ENCODE data around the gene RASA3. TPM values are rescaled to one million over a fixed set of nuclear protein-coding genes. Genes with fewer than 3 reads are reported as not detected.

Gene RASA3
- total and polyA plus RNA-seq, 2 donors (not counting 3 experiments of a cell fraction or from before 2014, with no cell fraction given), result 26.5 to 53.8 TPM

DNA sequence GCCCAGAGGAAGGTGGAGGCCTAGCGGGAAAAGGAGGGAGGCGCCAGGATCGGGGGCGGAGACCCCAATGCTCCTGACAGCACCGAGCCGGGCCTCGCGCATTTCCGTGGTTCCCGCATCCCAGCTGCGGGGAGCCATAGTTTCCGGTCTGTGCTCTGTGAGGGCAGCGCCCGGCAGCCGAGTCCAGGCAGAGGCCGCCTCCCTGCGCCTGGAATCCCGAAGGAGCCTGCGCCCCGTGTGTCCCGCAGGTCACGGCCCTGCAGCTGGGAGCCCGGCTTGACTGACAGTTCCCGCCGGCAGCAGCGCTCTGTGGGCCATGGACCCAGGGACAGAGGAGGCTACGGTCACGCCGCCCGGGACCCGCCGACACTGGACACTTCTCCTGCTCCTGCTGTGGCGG is 84.0 kb downstream of the RASA3 start:
- H3K27me3 ChIP-seq (ENCODE audit: control insufficient read depth in 2 of 2, insufficient read depth in 2 of 2, low read length in 2 of 2), result no peaks in the 10 kb centered on the region
- no peak overlapping the region for H3K4me3 ChIP-seq (replicated peaks in 1 of 3; ENCODE audit: insufficient read depth in 1 of 3, low read depth in 1 of 3, low read length in 3 of 3)
- dilution Hi-C loops (cut with MboI; ENCODE audit: extremely low pct_ligation_motif_present, low sequenced_read_pairs), result no loop called here
- no peaks in the 10 kb centered on the region for H3K9me1 ChIP-seq (replicated peaks; ENCODE audit: control insufficient read depth, extremely low read depth, insufficient read depth, low read length)
- H3K9me3 ChIP-seq (replicated peaks; ENCODE audit: control insufficient read depth, insufficient read depth, low read length), result no peaks in the 10 kb centered on the region
- FAIRE-seq, result no peak
- CTCF ChIA-PET, result no interaction called here
- H3K79me2 ChIP-seq (ENCODE audit: control insufficient read depth, insufficient read depth, low read length), result peaks cover 70% of the 10 kb centered on the region
- H3K9ac ChIP-seq (replicated peaks; ENCODE audit: extremely low read depth, insufficient read depth, low read length), result no peak overlapping the region
- intact Hi-C loops (cut with micrococcal nuclease), result no loop called here
- H3K36me3 ChIP-seq (ENCODE audit: control insufficient read depth in 2 of 2, extremely low read depth in 1 of 2, insufficient read depth in 2 of 2, low read length in 2 of 2), result peaks cover 0 to 17% of the 10 kb centered on the region in 2 experiments
- TF ChIP-seq POLR2A (IDR thresholded peaks at IDR 0.05; ENCODE audit: low read depth, low read length), result no peak
- no peak for TF ChIP-seq EZH2 (IDR thresholded peaks at IDR 0.05; ENCODE audit: borderline replicate concordance, low read depth, low read length, severe bottlenecking)
- no peak for TF ChIP-seq GATA2 (IDR thresholded peaks at IDR 0.05; ENCODE audit: insufficient read depth, insufficient read length, low read depth, low read length)
- no peak for TF ChIP-seq MYC (IDR thresholded peaks at IDR 0.05; ENCODE audit: low read depth, low read length)
- TF ChIP-seq, protein P1, sequence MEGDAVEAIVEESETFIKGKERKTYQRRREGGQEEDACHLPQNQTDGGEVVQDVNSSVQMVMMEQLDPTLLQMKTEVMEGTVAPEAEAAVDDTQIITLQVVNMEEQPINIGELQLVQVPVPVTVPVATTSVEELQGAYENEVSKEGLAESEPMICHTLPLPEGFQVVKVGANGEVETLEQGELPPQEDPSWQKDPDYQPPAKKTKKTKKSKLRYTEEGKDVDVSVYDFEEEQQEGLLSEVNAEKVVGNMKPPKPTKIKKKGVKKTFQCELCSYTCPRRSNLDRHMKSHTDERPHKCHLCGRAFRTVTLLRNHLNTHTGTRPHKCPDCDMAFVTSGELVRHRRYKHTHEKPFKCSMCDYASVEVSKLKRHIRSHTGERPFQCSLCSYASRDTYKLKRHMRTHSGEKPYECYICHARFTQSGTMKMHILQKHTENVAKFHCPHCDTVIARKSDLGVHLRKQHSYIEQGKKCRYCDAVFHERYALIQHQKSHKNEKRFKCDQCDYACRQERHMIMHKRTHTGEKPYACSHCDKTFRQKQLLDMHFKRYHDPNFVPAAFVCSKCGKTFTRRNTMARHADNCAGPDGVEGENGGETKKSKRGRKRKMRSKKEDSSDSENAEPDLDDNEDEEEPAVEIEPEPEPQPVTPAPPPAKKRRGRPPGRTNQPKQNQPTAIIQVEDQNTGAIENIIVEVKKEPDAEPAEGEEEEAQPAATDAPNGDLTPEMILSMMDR (IDR thresholded peaks at IDR 0.05; ENCODE audit: extremely low read depth in 1 of 2, insufficient read depth in 1 of 2, low read depth in 1 of 2, low read length in 2 of 2), result no peak
- TF ChIP-seq POLR2AphosphoS5 (IDR thresholded peaks at IDR 0.05; ENCODE audit: insufficient read depth, low read depth, low read length), result no peak
- no peak for TF ChIP-seq MAX (IDR thresholded peaks at IDR 0.05; ENCODE audit: insufficient read depth, insufficient read length)
- no peak for TF ChIP-seq FOS (IDR thresholded peaks at IDR 0.05; ENCODE audit: borderline replicate concordance, insufficient read depth, low read length)
- TF ChIP-seq JUN (IDR thresholded peaks at IDR 0.05; ENCODE audit: borderline replicate concordance, insufficient read depth, insufficient read length, low read depth), result no peak
- POLR2A ChIA-PET, result no interaction called here
- DNase-seq (ENCODE audit: low read depth, low spot score), result no peak
- H3K4me2 ChIP-seq (ENCODE audit: insufficient read depth, low read length), result no peak overlapping the region
- BruUV-seq (replicated peaks), result no TSS peak
- peaks cover 3% of the 10 kb centered on the region for H4K20me1 ChIP-seq (replicated peaks; ENCODE audit: control insufficient read depth, extremely low read depth, insufficient read depth, low read length)
- H2AFZ ChIP-seq (ENCODE audit: low read depth, low read length), result no peak overlapping the region
- no peak overlapping the region for H3K27ac ChIP-seq (ENCODE audit: insufficient read depth, low read depth, low read length)
- no peaks in the 10 kb centered on the region for H3K4me1 ChIP-seq (ENCODE audit: control insufficient read depth, extremely low read depth, insufficient read depth, low read length)

Measured in endothelial cell of umbilical vein (primary cell).